ENCODE data around the gene UNC5C.

UNC5C gene

DNA sequence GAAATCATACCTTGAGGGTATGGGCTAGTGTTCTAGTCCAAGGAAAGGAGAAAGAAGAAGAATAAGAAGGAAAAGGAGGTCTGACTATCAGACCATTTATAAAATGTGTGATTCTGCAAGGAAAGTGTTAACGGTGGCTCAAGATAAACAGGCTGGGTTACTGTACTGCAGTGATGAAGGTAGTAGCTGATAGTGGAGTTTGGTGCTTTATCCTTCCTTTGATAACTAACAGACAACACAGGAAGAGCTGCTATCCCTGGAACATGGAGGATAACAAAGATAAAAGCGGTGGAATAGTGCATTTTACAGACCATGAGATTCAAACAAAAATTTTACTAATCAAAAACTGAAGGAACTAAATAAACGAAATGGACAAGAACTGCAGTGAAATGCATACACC is 2.6 kb downstream of the UNC5C start:
- no peak for DNase-seq

- DNase-seq = no peak
Measured at GRCh38 chr4:95545546-95545945, 3.2 kb downstream of the UNC5C start.

DNA sequence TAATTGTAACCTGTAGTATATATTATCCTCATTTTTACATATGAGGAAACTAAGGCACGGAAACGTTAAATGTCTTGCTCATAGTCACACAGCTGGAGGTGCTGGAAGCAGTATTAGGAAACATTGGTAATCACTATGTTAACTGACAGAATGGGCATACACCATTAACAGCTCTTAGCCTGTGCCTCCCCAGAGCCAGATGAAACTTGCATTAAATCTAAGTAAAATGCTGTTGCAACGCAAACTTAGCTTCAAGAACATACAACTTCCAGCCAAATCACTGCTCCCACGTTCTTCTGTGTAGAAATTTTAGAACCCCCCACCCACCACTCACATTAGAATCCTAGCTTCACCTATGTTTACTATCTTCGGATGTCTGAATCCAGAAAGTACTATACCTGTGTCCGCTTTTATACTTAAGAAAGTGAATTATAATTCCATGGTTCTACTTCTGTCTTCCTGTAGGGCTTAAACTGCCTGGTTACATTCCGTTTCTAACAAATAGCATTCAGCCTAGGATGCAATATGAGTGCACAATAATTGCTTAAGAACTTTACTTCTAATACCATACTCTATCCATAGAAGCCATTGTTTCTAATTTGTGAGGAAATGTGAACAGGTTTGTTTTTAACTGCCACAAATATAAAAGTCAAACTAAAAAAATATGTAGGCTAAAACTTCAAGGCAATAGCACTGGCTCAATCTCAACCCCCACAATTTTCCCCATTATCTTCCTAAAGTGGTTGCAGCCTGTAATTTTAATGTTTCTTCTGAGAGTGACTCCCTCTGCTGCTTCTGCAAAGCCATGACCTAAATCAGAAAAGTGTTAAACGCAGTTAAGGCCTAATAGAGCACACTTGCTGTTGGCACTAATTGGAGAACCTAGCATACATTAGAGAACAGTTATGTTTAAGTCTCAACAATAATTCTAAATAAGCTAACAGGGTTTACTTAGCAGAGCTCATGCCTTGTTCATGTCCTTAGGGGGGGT is 4.4 kb downstream of the UNC5C start:
- DNase-seq = no peak

- DNase-seq = no peak
Measured at GRCh38 chr4:95541889-95542607, 6.7 kb downstream of the UNC5C start.

GRCh38 chr4:95541094-95541493 is 7.7 kb downstream of the UNC5C start:
- DNase-seq = no peak

GRCh38 chr4:95540227-95540626 is 8.5 kb downstream of the UNC5C start:
- no peak for DNase-seq

GRCh38 chr4:95539106-95539505 is 9.7 kb downstream of the UNC5C start:
- no peak for DNase-seq

DNA sequence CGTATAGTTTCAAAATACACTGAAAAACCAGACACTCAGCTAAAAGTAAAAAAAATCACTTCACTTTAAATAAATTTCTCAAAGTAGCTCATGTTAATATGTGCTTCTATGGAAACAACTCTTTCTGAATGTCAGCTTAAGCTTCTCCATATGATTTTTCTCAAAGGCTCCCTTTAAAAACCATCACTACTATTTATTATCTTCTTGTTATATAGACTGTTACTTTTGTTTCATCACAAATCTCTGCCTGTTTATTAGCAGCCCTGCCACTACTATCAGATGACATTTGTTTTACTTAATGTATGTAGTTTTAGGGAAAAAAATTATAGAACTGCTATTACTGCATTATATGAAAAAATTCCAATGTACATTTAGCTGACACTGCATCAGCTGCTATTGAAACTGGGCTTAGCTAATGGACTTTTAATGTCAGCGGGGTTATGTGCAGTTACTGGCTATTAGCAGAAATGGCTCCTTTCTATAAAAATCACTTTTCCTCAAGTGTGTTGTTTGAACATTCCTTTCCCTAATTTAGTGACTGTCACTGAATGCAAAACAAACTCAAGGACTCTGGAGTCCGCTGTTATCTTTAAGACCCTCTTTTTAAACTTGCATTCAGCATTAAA is 10.8 kb downstream of the UNC5C start:
- DNase-seq = no peak

- DNase-seq = no peak
Measured at GRCh38 chr4:95537191-95537590, 11.6 kb downstream of the UNC5C start.

DNA sequence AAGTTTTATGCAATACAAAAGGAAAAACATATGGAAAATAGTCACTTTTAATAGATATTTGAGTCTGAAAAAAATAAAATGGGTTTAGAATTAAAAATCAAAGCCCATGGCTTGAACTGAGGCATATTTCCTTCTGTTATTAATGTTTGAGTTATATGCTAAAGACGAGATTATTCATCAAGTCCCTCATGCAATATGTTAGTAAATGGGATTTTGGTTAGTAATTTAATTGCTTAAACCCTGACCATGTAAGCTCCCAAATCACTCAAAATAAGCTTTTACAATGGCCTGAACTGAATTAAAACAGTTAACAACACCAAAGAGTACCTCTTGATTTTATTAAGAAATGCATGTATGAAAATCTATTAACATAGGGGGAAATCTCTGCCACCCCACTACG is 12.1 kb downstream of the UNC5C start:
- DNase-seq = no peak

GRCh38 chr4:95535180-95535579 is 13.6 kb downstream of the UNC5C start:
- DNase-seq = no peak

- DNase-seq = no peak
Measured at GRCh38 chr4:95534032-95534431, 14.7 kb downstream of the UNC5C start.

GRCh38 chr4:95533254-95533653 is 15.5 kb downstream of the UNC5C start:
- DNase-seq = no peak

DNA sequence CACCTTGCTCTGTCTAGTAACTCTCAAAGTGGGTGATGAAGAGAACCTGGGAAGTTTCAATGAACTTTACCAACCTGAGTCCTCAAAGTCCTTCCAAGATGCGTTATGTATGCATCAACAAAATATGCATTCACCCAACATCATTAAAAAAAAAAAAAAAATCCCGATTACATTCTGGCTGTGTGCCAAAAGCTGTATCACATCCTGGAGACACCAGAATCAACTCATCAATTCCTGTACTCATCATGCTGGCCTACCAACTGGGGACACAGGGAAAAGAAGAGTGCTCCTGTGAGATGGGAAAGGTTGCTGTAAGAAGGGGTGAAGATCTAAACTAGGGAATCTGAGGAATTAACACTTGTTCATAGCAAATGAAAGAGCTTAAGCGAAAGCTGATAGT is 16.5 kb downstream of the UNC5C start:
- DNase-seq = no peak

- DNase-seq = no peak
Measured at GRCh38 chr4:95531141-95531540, 17.6 kb downstream of the UNC5C start.

DNA sequence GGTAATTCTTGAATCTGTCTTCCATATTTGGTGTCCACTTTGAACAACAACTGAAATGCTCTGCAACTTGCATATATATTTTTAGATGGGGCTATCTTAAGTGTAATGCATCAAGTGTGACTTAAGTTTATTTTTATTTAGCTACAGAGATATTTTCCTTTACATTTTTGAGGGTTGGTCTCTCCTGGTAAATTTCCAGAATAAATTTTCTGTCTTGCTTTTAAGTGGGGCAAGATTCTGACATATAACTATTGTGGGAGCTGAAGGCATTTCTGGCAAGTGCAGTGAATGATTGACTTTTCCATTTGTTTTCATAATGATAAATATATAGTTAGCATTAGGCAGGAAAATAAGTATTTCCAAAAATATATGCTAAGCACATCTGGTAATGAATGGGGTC is 18.8 kb downstream of the UNC5C start:
- DNase-seq = no peak

DNA sequence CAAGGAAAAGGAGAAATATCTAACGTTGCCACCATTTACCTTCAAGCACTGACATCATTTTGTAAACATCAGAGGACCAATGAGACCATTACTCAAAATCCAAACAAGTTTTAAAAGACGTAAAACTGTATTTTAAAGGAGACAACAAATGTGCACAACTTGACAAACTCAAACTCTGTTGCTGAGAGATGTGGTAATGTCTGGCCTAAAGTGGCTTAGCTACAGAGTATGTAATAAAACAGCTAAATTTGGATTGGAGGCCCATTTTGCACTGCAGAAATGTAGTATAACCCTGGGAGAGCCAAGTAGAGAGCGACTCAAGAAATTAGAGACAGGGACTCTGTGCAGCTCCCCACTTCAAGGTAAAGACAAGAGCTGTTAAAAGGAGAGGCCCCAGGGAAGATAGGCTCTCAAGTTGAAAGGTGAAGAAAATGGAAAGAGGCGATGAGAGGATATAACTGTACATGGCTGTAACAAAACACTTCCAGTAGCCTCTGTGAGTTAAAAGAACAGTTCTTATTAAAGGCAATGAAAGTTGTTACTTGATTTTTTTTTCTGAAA is 20.3 kb downstream of the UNC5C start:
- no peak for DNase-seq

DNA sequence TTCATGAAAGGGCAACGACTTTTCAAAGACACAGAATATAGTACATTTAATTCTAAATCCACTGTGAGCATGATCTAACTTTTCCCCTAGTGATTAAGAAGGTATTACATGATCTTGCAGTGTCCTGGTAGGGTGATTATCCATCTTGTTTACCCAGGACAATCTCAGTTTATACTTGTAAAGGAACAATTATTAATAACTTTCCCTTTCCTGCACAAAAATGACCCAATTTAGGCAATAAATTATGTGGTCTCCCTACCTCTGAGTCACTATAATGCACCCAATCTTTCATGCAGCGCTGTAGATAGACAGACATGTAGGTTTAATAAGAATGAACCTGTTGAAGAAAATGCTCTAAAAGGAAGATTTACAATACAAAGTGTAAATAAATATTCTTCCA is 22.7 kb downstream of the UNC5C start:
- no peak for DNase-seq

GRCh38 chr4:95524729-95525128 is 24.0 kb downstream of the UNC5C start:
- DNase-seq = no peak

- no peak for DNase-seq
Measured at GRCh38 chr4:95524184-95524583, 24.6 kb downstream of the UNC5C start.

- no peak for DNase-seq
Measured at GRCh38 chr4:95522682-95523530, 25.9 kb downstream of the UNC5C start.

DNA sequence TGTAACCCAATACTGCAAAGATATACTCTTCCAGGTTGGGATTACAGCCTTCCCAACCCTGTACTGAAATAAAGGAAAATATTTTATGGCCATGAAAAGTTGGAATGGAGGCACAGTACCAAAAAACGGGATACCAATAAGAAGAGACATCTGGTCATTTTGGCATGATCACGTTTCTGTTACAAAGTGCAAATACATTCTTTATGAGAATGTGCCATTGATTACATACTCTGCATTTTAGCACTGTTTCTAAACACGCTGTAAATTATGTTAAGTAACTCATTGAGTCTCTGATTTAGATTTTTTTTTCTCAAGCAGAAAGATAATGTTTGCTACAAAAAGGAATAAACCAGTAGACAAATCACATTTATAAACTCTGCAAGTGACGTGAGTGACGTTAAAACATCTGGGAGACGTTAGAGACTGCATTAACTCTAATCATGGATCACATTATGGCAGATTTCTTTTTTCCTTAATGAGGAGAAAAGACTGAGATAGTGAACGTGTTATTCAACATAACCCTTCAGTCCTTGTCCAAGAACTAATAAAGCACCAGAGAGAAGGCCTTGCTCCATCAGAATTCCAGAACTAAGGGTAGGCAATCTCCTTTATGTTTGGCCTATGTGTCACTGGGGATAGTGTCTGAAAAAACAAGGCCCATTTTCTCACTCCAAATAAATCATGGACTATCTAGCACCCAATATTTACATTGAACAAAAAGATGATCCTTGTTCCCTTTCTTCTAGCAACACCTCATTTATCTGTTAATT is 31.0 kb downstream of the UNC5C start:
- no peak for DNase-seq

Measured in SIG-M5 (cell line).